GM06990 (cell line): ENCODE measurements around the gene MIGA1.

ENCODE experiments used
- DNase-seq: peaks from one replicate; pipeline ENCODE4 v3.0.0-alpha.2; 2011; ENCODE audit not compliant: insufficient read length; ENCODE audit errors: extremely low read depth
- H3K27me3 ChIP-seq: replicated peaks from 2 replicates; pipeline ENCODE4 v1.6.0; 2011; ENCODE audit warnings: low read length; ENCODE audit not compliant: control insufficient read depth, insufficient read depth
- H3K36me3 ChIP-seq: 2 replicates; pipeline ENCODE4 v1.5.1; 2011; ENCODE audit warnings: low read length; ENCODE audit not compliant: control insufficient read depth, insufficient read depth
- H3K4me3 ChIP-seq: replicated peaks from 2 replicates; pipeline ENCODE4 v1.5.1; 2011; ENCODE audit warnings: low read depth, mild to moderate bottlenecking, control low read depth, low read length
- CTCF ChIP-seq: IDR thresholded peaks from 2 replicates; pipeline ENCODE4 v1.5.1; 2011; ENCODE audit warnings: low read length, control low read depth, mild to moderate bottlenecking, inconsistent platforms; ENCODE audit not compliant: insufficient read depth, poor library complexity, severe bottlenecking

The MIGA1 gene

GRCh38 chr1:77828098-77828497 lies 48.6 kb downstream of the MIGA1 start:
- Histone ChIP-seq H3K27me3 (no peaks in the 10 kb centered on the region), H3K4me3 (no peak overlapping the region), H3K36me3 (no peaks in the 10 kb centered on the region; the same call in 1 of the 2 replicates)
- no peak for TF ChIP-seq CTCF
- no peak for DNase-seq

- Histone ChIP-seq H3K4me3 (no peak overlapping the region), H3K36me3 (no peaks in the 10 kb centered on the region; the same call in 1 of the 2 replicates)
- no peak for TF ChIP-seq CTCF
Observed at GRCh38 chr1:77829851-77830250, 50.4 kb downstream of the MIGA1 start.

GRCh38 chr1:77830946-77831345 lies 51.5 kb downstream of the MIGA1 start:
- TF ChIP-seq CTCF: no peak
- H3K27me3 ChIP-seq: no peaks in the 10 kb centered on the region
- no peak for DNase-seq
- no peak overlapping the region for H3K4me3 ChIP-seq
- no peaks in the 10 kb centered on the region; the same call in 1 of the 2 replicates for H3K36me3 ChIP-seq

More at GRCh38 chr1:77829851-77830250, 50.4 kb downstream of the MIGA1 start:
- no peaks in the 10 kb centered on the region for H3K27me3 ChIP-seq
- DNase-seq: no peak

DNA sequence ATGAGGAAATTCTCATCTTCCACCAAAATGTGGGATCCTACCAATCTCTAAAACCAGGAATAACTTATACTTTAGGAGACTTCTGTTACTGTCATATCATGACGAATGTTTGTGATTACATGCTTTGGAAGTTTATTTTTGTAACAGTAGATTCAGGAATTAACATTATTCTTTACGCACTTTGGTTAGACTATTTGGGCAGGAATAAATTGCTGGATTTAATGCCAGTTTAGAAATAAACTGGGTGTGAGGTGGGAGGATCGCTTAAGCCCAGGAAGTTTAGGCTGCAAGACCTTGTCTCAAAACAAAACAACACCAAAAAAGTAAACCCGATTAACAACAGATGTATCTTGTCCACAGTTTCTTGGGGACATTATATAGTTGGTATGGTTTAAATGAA lies 52.1 kb downstream of the MIGA1 start:
- no peak for DNase-seq
- Histone ChIP-seq H3K27me3 (no peaks in the 10 kb centered on the region), H3K36me3 (no peaks in the 10 kb centered on the region; the same call in 1 of the 2 replicates), H3K4me3 (no peak overlapping the region)
- TF ChIP-seq CTCF: no peak

DNA sequence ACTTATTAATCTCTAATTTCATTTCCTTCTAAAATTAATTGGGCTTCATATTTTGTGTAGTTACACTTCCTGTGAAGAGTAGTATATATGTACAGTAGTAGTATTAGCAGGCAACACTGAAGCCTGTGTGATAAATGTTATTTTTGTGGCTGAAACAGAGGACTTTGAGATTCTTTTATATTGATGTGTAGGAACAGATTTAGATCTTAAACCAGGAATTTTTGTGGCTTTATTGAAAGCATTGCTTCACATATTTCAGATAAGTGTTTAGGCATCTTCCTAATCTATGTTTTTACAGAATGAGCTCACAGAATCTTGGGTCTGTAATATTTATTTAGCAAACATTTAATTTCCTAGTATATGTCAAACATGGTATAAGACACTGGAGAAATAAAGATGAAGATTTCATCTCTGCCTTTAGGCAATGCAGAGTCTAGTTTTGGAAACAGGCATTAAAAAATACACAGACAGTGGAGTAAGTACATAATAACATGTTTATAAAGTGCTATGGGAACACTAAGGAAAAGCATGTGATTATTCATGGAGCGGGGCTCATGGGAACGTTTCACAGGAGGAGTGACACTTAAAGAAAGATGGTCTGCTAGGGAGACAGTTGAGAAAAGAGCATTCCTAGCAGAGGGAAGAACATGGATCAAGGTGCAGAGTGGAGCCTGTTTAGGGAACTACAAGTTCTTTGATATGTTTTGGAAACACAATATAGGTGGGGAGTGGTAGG lies 52.7 kb downstream of the MIGA1 start:
- TF ChIP-seq CTCF: no peak
- Histone ChIP-seq H3K27me3 (no peaks in the 10 kb centered on the region), H3K4me3 (no peak overlapping the region), H3K36me3 (no peaks in the 10 kb centered on the region)
- DNase-seq: no peak
